Cardiac fibroblast (primary cell): ENCODE measurements around the gene GATB.

ENCODE experiments used
- DNase-seq, 2 donors: peaks; one replicate each; pipeline versions ENCODE4 v3.0.0 to v3.0.0-alpha.2; 2010; ENCODE audit warnings: low read depth in 2 of 2
- H3K4me3 ChIP-seq, 2 donors: replicated peaks in 1 of 2; 1 replicate in 1 of 2; 2 replicates in 1 of 2; pipeline ENCODE4 v1.5.1; 2011; ENCODE audit warnings: low read depth in 2 of 2, low read length in 2 of 2, mild to moderate bottlenecking in 2 of 2, moderate library complexity in 1 of 2
- CTCF ChIP-seq: IDR thresholded peaks from one replicate; pipeline ENCODE4 v1.5.1; 2011; ENCODE audit warnings: low read depth, mild to moderate bottlenecking, low read length, inconsistent platforms

The GATB gene

GRCh38 chr4:151694961-151695720 is 65.7 kb downstream of the GATB start:
- no peak for DNase-seq
- TF ChIP-seq CTCF: no peak
- H3K4me3 ChIP-seq: no peak overlapping the region

- no peak for TF ChIP-seq CTCF
- no peak for DNase-seq
- H3K4me3 ChIP-seq: no peak overlapping the region
These were observed 67.8 kb downstream of the GATB start for GRCh38 chr4:151692821-151693673.

GRCh38 chr4:151692443-151692782 is 68.4 kb downstream of the GATB start:
- TF ChIP-seq CTCF: no peak
- DNase-seq: no peak
- no peak overlapping the region for H3K4me3 ChIP-seq

GRCh38 chr4:151691639-151692442 is 69.0 kb downstream of the GATB start:
- DNase-seq: no peak
- no peak for TF ChIP-seq CTCF
- H3K4me3 ChIP-seq: no peak overlapping the region

GRCh38 chr4:151690876-151691275 is 69.9 kb downstream of the GATB start:
- no peak overlapping the region for H3K4me3 ChIP-seq
- peak in 1 of 2 donors; percentile 56 for DNase-seq
- no peak for TF ChIP-seq CTCF

GRCh38 chr4:151690164-151690870 is 70.5 kb downstream of the GATB start:
- DNase-seq: peak; percentile 44 to 83
- no peak for TF ChIP-seq CTCF
- no peak overlapping the region for H3K4me3 ChIP-seq
